Mucosa of stomach (tissue), 1 donor: Measurements from ENCODE around the gene IRF9.

Experiments
- H3K27me3 ChIP-seq: one replicate; pipeline ENCODE4 v1.7.0; 2013; ENCODE audit warnings: mild to moderate bottlenecking, low read length; ENCODE audit not compliant: control insufficient read depth, insufficient read depth
- H3K36me3 ChIP-seq: one replicate; pipeline ENCODE4 v1.7.0; 2013; ENCODE audit warnings: low read length; ENCODE audit not compliant: control insufficient read depth, insufficient read depth
- H3K4me1 ChIP-seq: one replicate; pipeline ENCODE4 v1.7.0; 2013; ENCODE audit warnings: mild to moderate bottlenecking, low read length; ENCODE audit not compliant: control insufficient read depth, insufficient read depth
- H3K4me3 ChIP-seq: one replicate; pipeline ENCODE4 v1.7.0; 2013; ENCODE audit warnings: low read length
- H3K9ac ChIP-seq: one replicate; pipeline ENCODE4 v1.7.0; 2013; ENCODE audit warnings: mild to moderate bottlenecking, low read length, moderate library complexity
- H3K9me3 ChIP-seq: one replicate; pipeline ENCODE4 v1.7.0; 2013; ENCODE audit warnings: mild to moderate bottlenecking, low read length, moderate library complexity; ENCODE audit not compliant: control insufficient read depth
- donor health status: Pancreatic carcinoma.

Gene IRF9

GRCh38 chr14:24157331-24157730 is 3.7 kb upstream of the IRF9 start:
- H3K36me3 ChIP-seq, result peaks cover 37% of the 10 kb centered on the region

GRCh38 chr14:24159777-24160498 is 1.1 kb upstream of the IRF9 start:
- Histone ChIP-seq H3K4me3 (no peak overlapping the region), H3K9me3 (no peaks in the 10 kb centered on the region), H3K9ac (peak overlapping the region; percentile 47), H3K36me3 (peaks cover 58% of the 10 kb centered on the region), H3K4me1 (peaks cover 27% of the 10 kb centered on the region), H3K27me3 (no peaks in the 10 kb centered on the region)

More at GRCh38 chr14:24157331-24157730, 3.7 kb upstream of the IRF9 start:
- H3K4me3 ChIP-seq, result no peak overlapping the region
- peaks cover 15% of the 10 kb centered on the region for H3K4me1 ChIP-seq
- no peaks in the 10 kb centered on the region for H3K27me3 ChIP-seq
- H3K9ac ChIP-seq, result no peak overlapping the region
- H3K9me3 ChIP-seq, result no peaks in the 10 kb centered on the region

GRCh38 chr14:24160499-24160849 is 591 bp upstream of the IRF9 start:
- no peaks in the 10 kb centered on the region for H3K27me3 ChIP-seq
- no peak overlapping the region for H3K4me3 ChIP-seq
- no peaks in the 10 kb centered on the region for H3K9me3 ChIP-seq
- peaks cover 58% of the 10 kb centered on the region for H3K36me3 ChIP-seq
- peaks cover 27% of the 10 kb centered on the region for H3K4me1 ChIP-seq
- peak overlapping the region; percentile 47 for H3K9ac ChIP-seq

GRCh38 chr14:24162093-24162492 is 1.0 kb downstream of the IRF9 start:
- Histone ChIP-seq H3K36me3 (peaks cover 60% of the 10 kb centered on the region), H3K27me3 (no peaks in the 10 kb centered on the region), H3K4me1 (peaks cover 27% of the 10 kb centered on the region), H3K4me3 (peak overlapping the region; percentile 98), H3K9me3 (no peaks in the 10 kb centered on the region), H3K9ac (peak overlapping the region; percentile 97)

- Histone ChIP-seq H3K9ac (no peak overlapping the region), H3K36me3 (peaks cover 46% of the 10 kb centered on the region), H3K4me1 (peaks cover 27% of the 10 kb centered on the region), H3K4me3 (no peak overlapping the region), H3K27me3 (no peaks in the 10 kb centered on the region), H3K9me3 (no peaks in the 10 kb centered on the region)
Measured at GRCh38 chr14:24164518-24164991, 3.5 kb downstream of the IRF9 start.

- H3K4me1 ChIP-seq, result peaks cover 21% of the 10 kb centered on the region
- H3K36me3 ChIP-seq, result peaks cover 38% of the 10 kb centered on the region
- H3K4me3 ChIP-seq, result no peak overlapping the region
- H3K27me3 ChIP-seq, result no peaks in the 10 kb centered on the region
- H3K9ac ChIP-seq, result no peak overlapping the region
- H3K9me3 ChIP-seq, result no peaks in the 10 kb centered on the region
Measured at GRCh38 chr14:24165785-24166184, 4.7 kb downstream of the IRF9 start.

- no peak overlapping the region for H3K4me3 ChIP-seq
- H3K9me3 ChIP-seq, result no peaks in the 10 kb centered on the region
- peaks cover 9% of the 10 kb centered on the region for H3K4me1 ChIP-seq
- no peak overlapping the region for H3K9ac ChIP-seq
- H3K27me3 ChIP-seq, result no peaks in the 10 kb centered on the region
- peaks cover 38% of the 10 kb centered on the region for H3K36me3 ChIP-seq
Measured at GRCh38 chr14:24167469-24168114, 6.5 kb downstream of the IRF9 start.

GRCh38 chr14:24171422-24172260 is 10.6 kb downstream of the IRF9 start, which contains the start of gene REC8:
Gene REC8 (plus strand): TSS chr14:24172080. CDS start chr14:24172553, 473 bp downstream.
- Histone ChIP-seq H3K9me3 (no peaks in the 10 kb centered on the region), H3K4me3 (no peak within 1 kb of the TSS), H3K27me3 (no peaks in the 10 kb centered on the region), H3K9ac (no peak within 1 kb of the TSS), H3K36me3 (peaks cover 3% of the 10 kb centered on the region), H3K4me1 (no peaks in the 10 kb centered on the region)

- no peaks in the 10 kb centered on the region for H3K36me3 ChIP-seq
- no peaks in the 10 kb centered on the region for H3K4me1 ChIP-seq
- no peak overlapping the region for H3K4me3 ChIP-seq
- no peaks in the 10 kb centered on the region for H3K27me3 ChIP-seq
- no peak overlapping the region for H3K9ac ChIP-seq
- H3K9me3 ChIP-seq, result no peaks in the 10 kb centered on the region
Measured at GRCh38 chr14:24172261-24172860, 11.3 kb downstream of the IRF9 start.

- no peaks in the 10 kb centered on the region for H3K36me3 ChIP-seq
- H3K4me1 ChIP-seq, result no peaks in the 10 kb centered on the region
- H3K9me3 ChIP-seq, result no peaks in the 10 kb centered on the region
- H3K9ac ChIP-seq, result no peak overlapping the region
- no peak overlapping the region for H3K4me3 ChIP-seq
- H3K27me3 ChIP-seq, result no peaks in the 10 kb centered on the region
Measured at GRCh38 chr14:24172871-24173281, 11.8 kb downstream of the IRF9 start.

GRCh38 chr14:24176599-24176998 is 15.5 kb downstream of the IRF9 start:
- no peak overlapping the region for H3K9ac ChIP-seq
- H3K4me3 ChIP-seq, result no peak overlapping the region
- no peaks in the 10 kb centered on the region for H3K9me3 ChIP-seq
- H3K36me3 ChIP-seq, result peaks cover 4% of the 10 kb centered on the region
- no peaks in the 10 kb centered on the region for H3K4me1 ChIP-seq
- no peaks in the 10 kb centered on the region for H3K27me3 ChIP-seq
